Thyroid gland (tissue), 4 donors: Measurements from ENCODE around the gene CDYL2.

ENCODE experiments used
- CTCF ChIP-seq, 6 experiments: fragments of 200-600 bp in 3 of 6; fragments of 450-650 bp in 3 of 6; sonication (generic) in 3 of 6; IDR thresholded peaks; one replicate each; pipeline ENCODE4 v1.5.1; 2016 to 2019; ENCODE audit warnings: antibody characterized with exemption in 6 of 6, mild to moderate bottlenecking in 2 of 6, inconsistent platforms in 1 of 6, moderate library complexity in 1 of 6
- POLR2A ChIP-seq, 2 donors: fragments of 450-650 bp; IDR thresholded peaks; one replicate each; pipeline ENCODE4 v1.6.1; 2017; ENCODE audit warnings: antibody characterized with exemption in 2 of 2, mild to moderate bottlenecking in 2 of 2, moderate library complexity in 1 of 2

GRCh38 chr16:80594756-80595155 is 209.6 kb downstream of the CDYL2 start:
- TF ChIP-seq CTCF (IDR thresholded peaks at IDR 0.05) (no peak), POLR2A (IDR thresholded peaks at IDR 0.05) (no peak)
